HepG2 (cell line): ENCODE data around the gene TNFAIP2. TPM values are rescaled to one million over a fixed set of nuclear protein-coding genes. Genes with fewer than 3 reads are reported as not detected.
A peak's percentile ranks its signal among the peaks of the same experiment; 100 is the strongest.

Experiments used
- ARHGAP35 ChIP-seq: sonication (generic); formaldehyde crosslinking; IDR thresholded peaks from 2 replicates; pipeline ENCODE4 v1.9.0; 2022; ENCODE audit warnings: mild to moderate bottlenecking, inconsistent platforms, moderate library complexity, missing genetic modification reagents, borderline replicate concordance
- BCL6 ChIP-seq: IDR thresholded peaks from 2 replicates; pipeline ENCODE4 v1.6.1; 2016; ENCODE audit warnings: missing genetic modification reagents, missing compliant biosample characterization
- EHMT2 ChIP-seq: fragments of 200-600 bp; sonication (generic); IDR thresholded peaks from 2 replicates; pipeline ENCODE4 v1.7.0; 2017; ENCODE audit warnings: antibody characterized with exemption, low read depth, low read length, borderline replicate concordance
- FOXM1 ChIP-seq: sonication (generic); formaldehyde crosslinking; IDR thresholded peaks from 2 replicates; pipeline ENCODE4 v1.5.0; 2020; ENCODE audit warnings: missing genetic modification reagents
- IRF2 ChIP-seq: IDR thresholded peaks from 2 replicates; pipeline ENCODE4 v1.6.1; 2018; ENCODE audit warnings: missing genetic modification reagents, missing compliant biosample characterization
- JDP2 ChIP-seq: sonication (generic); formaldehyde crosslinking; IDR thresholded peaks from 2 replicates; pipeline ENCODE4 v1.8.1; 2022; ENCODE audit warnings: missing genetic modification reagents, borderline replicate concordance
- MED8 ChIP-seq: sonication (generic); formaldehyde crosslinking; IDR thresholded peaks from 2 replicates; pipeline ENCODE4 v1.8.1; 2023; ENCODE audit warnings: mild to moderate bottlenecking, missing genetic modification reagents; ENCODE audit not compliant: insufficient replicate concordance
- NCOA5 ChIP-seq: sonication (generic); formaldehyde crosslinking; IDR thresholded peaks from 2 replicates; pipeline ENCODE4 v1.4.0; 2020; ENCODE audit warnings: missing genetic modification reagents
- PAWR ChIP-seq: sonication (generic); formaldehyde crosslinking; IDR thresholded peaks from 2 replicates; pipeline ENCODE4 v1.4.0; 2020; ENCODE audit warnings: missing genetic modification reagents, mild to moderate bottlenecking, borderline replicate concordance
- PHB2 ChIP-seq: fragments of 450-650 bp; IDR thresholded peaks from 2 replicates; pipeline ENCODE4 v1.6.1; 2018; ENCODE audit not compliant: partially characterized antibody
- PHF20 ChIP-seq: sonication (generic); formaldehyde crosslinking; IDR thresholded peaks from 2 replicates; pipeline ENCODE4 v1.5.0; 2020; ENCODE audit warnings: mild to moderate bottlenecking, missing genetic modification reagents
- PHF21A ChIP-seq: sonication (generic); formaldehyde crosslinking; IDR thresholded peaks from 2 replicates; pipeline ENCODE4 v1.5.0; 2020; ENCODE audit warnings: mild to moderate bottlenecking, missing genetic modification reagents
- POGK ChIP-seq: sonication (generic); formaldehyde crosslinking; conservative IDR thresholded peaks from 2 replicates; pipeline ENCODE4 v1.8.0; 2022; ENCODE audit warnings: mild to moderate bottlenecking, moderate library complexity, missing genetic modification reagents
- SETDB1 ChIP-seq: sonication (generic); formaldehyde crosslinking; IDR thresholded peaks from 2 replicates; pipeline ENCODE4 v1.5.1; 2020; ENCODE audit warnings: missing genetic modification reagents, mild to moderate bottlenecking, borderline replicate concordance
- SSRP1 ChIP-seq: IDR thresholded peaks from 2 replicates; pipeline ENCODE4 v1.6.1; 2016; ENCODE audit warnings: control low read depth
- TAF15 ChIP-seq: fragments of 200-400 bp; formaldehyde crosslinking; IDR thresholded peaks from one replicate; pipeline ENCODE4 v1.6.1; 2018; ENCODE audit warnings: mild to moderate bottlenecking, low read depth, low read length; ENCODE audit not compliant: poor library complexity, severe bottlenecking
- XRCC5 ChIP-seq: fragments of 200-400 bp; formaldehyde crosslinking; optimal IDR thresholded peaks from 2 replicates; pipeline ENCODE3; 2017; ENCODE audit warnings: mild to moderate bottlenecking, low read length
- ZNF136 ChIP-seq: sonication (generic); formaldehyde crosslinking; IDR thresholded peaks from 2 replicates; pipeline ENCODE4 v1.8.1; 2022; ENCODE audit warnings: low read depth, mild to moderate bottlenecking, moderate library complexity, missing genetic modification reagents
- ZNF224 ChIP-seq: sonication (generic); formaldehyde crosslinking; IDR thresholded peaks from 2 replicates; pipeline ENCODE4 v1.5.0; 2020; ENCODE audit warnings: mild to moderate bottlenecking, missing genetic modification reagents
- ZNF230 ChIP-seq: sonication (generic); formaldehyde crosslinking; IDR thresholded peaks from 2 replicates; pipeline ENCODE4 v1.4.0; 2020; ENCODE audit warnings: mild to moderate bottlenecking, missing genetic modification reagents
- ZNF234 ChIP-seq: sonication (generic); formaldehyde crosslinking; conservative IDR thresholded peaks from 2 replicates; pipeline ENCODE4 v1.5.1; 2020; ENCODE audit warnings: mild to moderate bottlenecking, missing genetic modification reagents
- ZNF563 ChIP-seq: sonication (generic); formaldehyde crosslinking; IDR thresholded peaks from 2 replicates; pipeline ENCODE4 v1.8.0; 2022; ENCODE audit warnings: mild to moderate bottlenecking, moderate library complexity, missing genetic modification reagents
- ZNF816 ChIP-seq: sonication (generic); formaldehyde crosslinking; IDR thresholded peaks from 2 replicates; pipeline ENCODE4 v1.8.0; 2022; ENCODE audit warnings: missing genetic modification reagents, mild to moderate bottlenecking, borderline replicate concordance
- ZNF839 ChIP-seq: sonication (generic); formaldehyde crosslinking; IDR thresholded peaks from 2 replicates; pipeline ENCODE4 v1.4.0; 2020; ENCODE audit warnings: missing genetic modification reagents, mild to moderate bottlenecking, borderline replicate concordance
- ZXDC ChIP-seq: sonication (generic); formaldehyde crosslinking; IDR thresholded peaks from 2 replicates; pipeline ENCODE4 v1.5.0; 2020; ENCODE audit warnings: mild to moderate bottlenecking, missing genetic modification reagents
- polyA plus RNA-seq, 8 experiments: library from polyadenylated mRNA; depleted of rRNA in 3 of 8; stranded (reverse) in 7 of 8; unstranded in 1 of 8; fragments of >200 nt; fragmentation: Illumina TruSeq in 4 of 8; extraction: Trizol in 4 of 8; gene quantifications; 2 replicates each; pipeline versions ENCODE4 v1.2.1 to v1.2.3, GENCODE V29; 2011 to 2016; ENCODE audit warnings: low read depth in 4 of 8, missing spikeins in 1 of 8, mixed read lengths in 1 of 8; ENCODE audit not compliant: insufficient read depth in 1 of 8
- total RNA-seq, 5 experiments: library from RNA; depleted of rRNA; stranded (reverse); fragments of >200 nt; fragmentation: Illumina TruSeq; extraction: Trizol; gene quantifications; 2 replicates each; pipeline ENCODE4 v1.2.3, GENCODE V29; 2016; ENCODE audit warnings: low read depth in 1 of 5
- TF ChIP-seq, protein P1 (sequence below): sonication (generic); formaldehyde crosslinking; IDR thresholded peaks from 2 replicates; pipeline ENCODE4 v1.5.0; 2020; ENCODE audit warnings: missing genetic modification reagents, mild to moderate bottlenecking, borderline replicate concordance

TNFAIP2 gene
- total and polyA plus RNA-seq, 2 of the 13 experiments (the other 11 are each of a cell fraction or from before 2014, with no cell fraction given): 0.46 to 1.5 TPM

- TF ChIP-seq ZXDC (CRISPR knock-in tag) (no peak), POGK (CRISPR knock-in tag) (peak; percentile 10; the same call in 1 of the 2 replicates), ZNF230 (CRISPR knock-in tag) (0 out of 2 replicates have a peak, but pooled peaks have one; percentile 14), MED8 (CRISPR knock-in tag) (no peak), ZNF816 (CRISPR knock-in tag) (no peak), TAF15 (no peak), FOXM1 (no peak), ZNF839 (CRISPR knock-in tag) (0 out of 2 replicates have a peak, but pooled peaks have one; percentile 78), IRF2 (no peak), ZNF224 (CRISPR knock-in tag) (no peak), PAWR (CRISPR knock-in tag) (0 out of 2 replicates have a peak, but pooled peaks have one; percentile 70), NCOA5 (CRISPR knock-in tag) (no peak), JDP2 (CRISPR knock-in tag) (no peak), XRCC5 (peak; percentile 3), PHB2 (no peak), ARHGAP35 (no peak), ZNF563 (CRISPR knock-in tag) (peak; percentile 4; the same call in 1 of the 2 replicates), ZNF234 (no peak), EHMT2 (no peak), PHF20 (CRISPR knock-in tag) (no peak), SSRP1 (CRISPR knock-in tag) (0 out of 2 replicates have a peak, but pooled peaks have one; percentile 9), PHF21A (CRISPR knock-in tag) (0 out of 2 replicates have a peak, but pooled peaks have one; percentile 6), BCL6 (no peak), ZNF136 (CRISPR knock-in tag) (no peak), SETDB1 (no peak)
- TF ChIP-seq, protein P1, sequence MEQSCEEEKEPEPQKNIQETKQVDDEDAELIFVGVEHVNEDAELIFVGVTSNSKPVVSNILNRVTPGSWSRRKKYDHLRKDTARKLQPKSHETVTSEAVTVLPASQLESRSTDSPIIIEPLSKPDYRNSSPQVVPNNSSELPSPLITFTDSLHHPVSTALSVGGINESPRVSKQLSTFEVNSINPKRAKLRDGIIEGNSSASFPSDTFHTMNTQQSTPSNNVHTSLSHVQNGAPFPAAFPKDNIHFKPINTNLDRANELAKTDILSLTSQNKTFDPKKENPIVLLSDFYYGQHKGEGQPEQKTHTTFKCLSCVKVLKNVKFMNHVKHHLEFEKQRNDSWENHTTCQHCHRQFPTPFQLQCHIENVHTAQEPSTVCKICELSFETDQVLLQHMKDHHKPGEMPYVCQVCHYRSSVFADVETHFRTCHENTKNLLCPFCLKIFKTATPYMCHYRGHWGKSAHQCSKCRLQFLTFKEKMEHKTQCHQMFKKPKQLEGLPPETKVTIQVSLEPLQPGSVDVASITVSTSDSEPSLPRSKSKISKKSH (CRISPR knock-in tag): no peak
Observed at GRCh38 chr14:103093856-103094405, 29.3 kb upstream of the TNFAIP2 start (continued).
